Suprapubic skin (tissue), 4 donors: ENCODE data around the gene CASP10.

Experiments used
- EP300 ChIP-seq: sonication (generic); formaldehyde crosslinking; IDR thresholded peaks from one replicate; pipeline ENCODE4 v1.6.1; 2017; ENCODE audit warnings: antibody characterized with exemption
- POLR2A ChIP-seq, 2 donors: fragments of 450-650 bp; IDR thresholded peaks; one replicate each; pipeline ENCODE4 v1.6.1; 2017; ENCODE audit warnings: antibody characterized with exemption in 2 of 2, mild to moderate bottlenecking in 2 of 2, moderate library complexity in 2 of 2
- POLR2AphosphoS5 ChIP-seq, 3 donors: sonication (generic); formaldehyde crosslinking; IDR thresholded peaks; one replicate each; pipeline ENCODE4 v1.6.1; 2017; ENCODE audit warnings: antibody characterized with exemption in 3 of 3
- TF ChIP-seq, protein P1 (sequence below), 2 donors: fragments of 200-600 bp in 1 of 2; fragments of 450-650 bp in 1 of 2; sonication (generic) in 1 of 2; IDR thresholded peaks; one replicate each; pipeline ENCODE4 v1.5.1; 2016 to 2019; ENCODE audit warnings: antibody characterized with exemption in 2 of 2, mild to moderate bottlenecking in 1 of 2, moderate library complexity in 1 of 2

DNA sequence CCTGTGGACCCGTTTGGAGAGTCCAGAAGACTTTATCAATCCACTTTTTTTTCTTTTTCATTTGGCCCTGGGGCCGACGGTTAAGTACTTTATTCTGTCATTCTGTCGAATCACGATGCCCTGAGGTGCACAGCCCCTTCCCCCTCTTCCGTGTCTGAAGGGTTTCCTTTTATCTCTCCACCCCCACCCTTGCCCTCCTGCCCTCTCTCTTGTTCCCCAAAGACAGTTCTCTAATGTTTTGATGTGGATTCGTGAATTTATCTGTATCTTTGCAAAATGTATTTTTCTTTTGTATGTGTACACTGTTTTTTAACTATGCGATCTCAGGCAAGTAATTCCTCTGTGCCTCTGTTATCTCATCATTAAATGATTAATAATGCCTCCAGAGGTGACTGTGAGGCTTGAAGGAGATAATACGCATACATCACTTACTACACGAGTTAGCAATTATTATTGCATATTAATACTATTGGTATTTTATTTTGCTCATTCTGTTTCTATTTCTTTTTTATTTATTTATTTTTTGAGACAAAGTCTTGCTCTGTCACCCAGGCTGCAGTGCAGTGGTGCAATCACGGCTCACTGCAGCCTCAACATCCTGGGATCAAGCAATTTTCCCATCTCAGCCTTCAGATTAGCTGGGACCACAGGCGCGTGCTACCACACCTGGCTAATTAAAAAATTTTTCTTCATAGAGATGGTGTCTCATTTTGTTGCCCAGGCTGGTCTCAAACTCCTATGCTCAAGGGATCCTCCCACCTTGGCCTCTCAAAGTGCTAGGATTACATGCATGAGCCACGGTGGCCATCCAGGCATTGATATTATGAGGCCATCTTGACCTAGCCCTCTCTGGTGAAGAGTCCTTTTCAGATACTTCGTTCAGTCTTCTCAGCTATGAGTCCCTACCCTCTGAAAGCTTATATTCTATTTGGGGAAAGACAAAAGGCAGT is 76.0 kb downstream of the CASP10 start:
- TF ChIP-seq, protein P1, sequence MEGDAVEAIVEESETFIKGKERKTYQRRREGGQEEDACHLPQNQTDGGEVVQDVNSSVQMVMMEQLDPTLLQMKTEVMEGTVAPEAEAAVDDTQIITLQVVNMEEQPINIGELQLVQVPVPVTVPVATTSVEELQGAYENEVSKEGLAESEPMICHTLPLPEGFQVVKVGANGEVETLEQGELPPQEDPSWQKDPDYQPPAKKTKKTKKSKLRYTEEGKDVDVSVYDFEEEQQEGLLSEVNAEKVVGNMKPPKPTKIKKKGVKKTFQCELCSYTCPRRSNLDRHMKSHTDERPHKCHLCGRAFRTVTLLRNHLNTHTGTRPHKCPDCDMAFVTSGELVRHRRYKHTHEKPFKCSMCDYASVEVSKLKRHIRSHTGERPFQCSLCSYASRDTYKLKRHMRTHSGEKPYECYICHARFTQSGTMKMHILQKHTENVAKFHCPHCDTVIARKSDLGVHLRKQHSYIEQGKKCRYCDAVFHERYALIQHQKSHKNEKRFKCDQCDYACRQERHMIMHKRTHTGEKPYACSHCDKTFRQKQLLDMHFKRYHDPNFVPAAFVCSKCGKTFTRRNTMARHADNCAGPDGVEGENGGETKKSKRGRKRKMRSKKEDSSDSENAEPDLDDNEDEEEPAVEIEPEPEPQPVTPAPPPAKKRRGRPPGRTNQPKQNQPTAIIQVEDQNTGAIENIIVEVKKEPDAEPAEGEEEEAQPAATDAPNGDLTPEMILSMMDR (IDR thresholded peaks at IDR 0.05) = no peak
- TF ChIP-seq POLR2AphosphoS5 (IDR thresholded peaks at IDR 0.05) = no peak
- no peak for TF ChIP-seq EP300
- no peak for TF ChIP-seq POLR2A (IDR thresholded peaks at IDR 0.05)
